Upper lobe of left lung (tissue), 4 donors: ENCODE results near the gene CSNK1A1.

Source experiments
- EP300 ChIP-seq, 4 donors: sonication (generic); formaldehyde crosslinking; IDR thresholded peaks; one replicate each; pipeline ENCODE4 v1.5.1; 2017; ENCODE audit warnings: antibody characterized with exemption in 4 of 4, control low read depth in 2 of 4
- POLR2A ChIP-seq, 4 donors: fragments of 450-650 bp; IDR thresholded peaks; one replicate each; pipeline ENCODE4 v1.5.1; 2016 to 2017; ENCODE audit warnings: antibody characterized with exemption in 4 of 4, mild to moderate bottlenecking in 2 of 4
- POLR2AphosphoS5 ChIP-seq, 2 donors: sonication (generic); formaldehyde crosslinking; IDR thresholded peaks; one replicate each; pipeline ENCODE4 v1.5.1; 2017; ENCODE audit warnings: antibody characterized with exemption in 2 of 2
- TF ChIP-seq, protein P1 (sequence below), 6 experiments: fragments of 450-650 bp in 4 of 6; fragments of 200-600 bp in 2 of 6; sonication (generic) in 2 of 6; IDR thresholded peaks; one replicate each; pipeline ENCODE4 v1.5.1; 2016 to 2019; ENCODE audit warnings: antibody characterized with exemption in 6 of 6

DNA sequence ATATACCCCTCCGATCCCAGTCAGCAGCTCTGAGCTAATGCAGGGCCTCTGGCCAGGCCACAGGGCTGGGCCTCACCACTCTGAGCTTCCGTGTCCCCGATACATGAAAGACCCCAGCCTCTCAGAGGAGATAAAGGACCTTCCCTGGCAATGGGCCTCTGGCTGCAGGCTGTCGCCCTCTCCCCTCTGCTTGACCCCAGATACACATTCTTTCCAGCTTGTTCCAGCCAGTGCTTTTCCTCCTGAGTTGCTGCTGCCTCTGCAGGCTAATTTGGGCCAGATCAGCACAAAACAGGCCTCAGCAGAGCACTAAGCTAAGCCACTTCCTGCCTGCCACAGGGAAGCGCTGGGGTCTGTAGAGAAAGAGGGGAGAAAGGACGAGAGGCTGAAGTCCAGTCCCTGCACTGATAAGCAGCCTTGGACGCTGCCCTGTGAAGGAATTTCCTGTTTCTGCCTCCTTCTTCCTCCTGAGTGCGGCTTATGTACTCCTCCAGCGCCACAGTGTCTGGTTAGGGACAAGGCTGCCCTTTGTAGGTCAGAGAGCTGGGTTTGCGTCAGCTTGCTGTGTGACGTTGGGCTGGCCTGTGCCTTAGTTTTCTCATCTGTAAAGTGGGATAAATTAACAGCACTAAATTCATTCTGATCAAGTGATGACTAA, 99.1 kb downstream of the CSNK1A1 start:
- TF ChIP-seq, protein P1, sequence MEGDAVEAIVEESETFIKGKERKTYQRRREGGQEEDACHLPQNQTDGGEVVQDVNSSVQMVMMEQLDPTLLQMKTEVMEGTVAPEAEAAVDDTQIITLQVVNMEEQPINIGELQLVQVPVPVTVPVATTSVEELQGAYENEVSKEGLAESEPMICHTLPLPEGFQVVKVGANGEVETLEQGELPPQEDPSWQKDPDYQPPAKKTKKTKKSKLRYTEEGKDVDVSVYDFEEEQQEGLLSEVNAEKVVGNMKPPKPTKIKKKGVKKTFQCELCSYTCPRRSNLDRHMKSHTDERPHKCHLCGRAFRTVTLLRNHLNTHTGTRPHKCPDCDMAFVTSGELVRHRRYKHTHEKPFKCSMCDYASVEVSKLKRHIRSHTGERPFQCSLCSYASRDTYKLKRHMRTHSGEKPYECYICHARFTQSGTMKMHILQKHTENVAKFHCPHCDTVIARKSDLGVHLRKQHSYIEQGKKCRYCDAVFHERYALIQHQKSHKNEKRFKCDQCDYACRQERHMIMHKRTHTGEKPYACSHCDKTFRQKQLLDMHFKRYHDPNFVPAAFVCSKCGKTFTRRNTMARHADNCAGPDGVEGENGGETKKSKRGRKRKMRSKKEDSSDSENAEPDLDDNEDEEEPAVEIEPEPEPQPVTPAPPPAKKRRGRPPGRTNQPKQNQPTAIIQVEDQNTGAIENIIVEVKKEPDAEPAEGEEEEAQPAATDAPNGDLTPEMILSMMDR (IDR thresholded peaks at IDR 0.05): no peak
- TF ChIP-seq POLR2A (IDR thresholded peaks at IDR 0.05): peak in 1 of 4 donors; percentile 33
- peak; percentile 79 to 83 for TF ChIP-seq POLR2AphosphoS5 (IDR thresholded peaks at IDR 0.05)
- TF ChIP-seq EP300 (IDR thresholded peaks at IDR 0.05): peak in 2 of 4 donors; percentile 73 to 79
